ENCODE data around the gene CDCA7.
"Not testable (repeated sequence)": the region's sequence is repeated elsewhere in the genome, so short reads cannot be mapped to it uniquely, and the experiment has no call there.

CDCA7 gene

DNA sequence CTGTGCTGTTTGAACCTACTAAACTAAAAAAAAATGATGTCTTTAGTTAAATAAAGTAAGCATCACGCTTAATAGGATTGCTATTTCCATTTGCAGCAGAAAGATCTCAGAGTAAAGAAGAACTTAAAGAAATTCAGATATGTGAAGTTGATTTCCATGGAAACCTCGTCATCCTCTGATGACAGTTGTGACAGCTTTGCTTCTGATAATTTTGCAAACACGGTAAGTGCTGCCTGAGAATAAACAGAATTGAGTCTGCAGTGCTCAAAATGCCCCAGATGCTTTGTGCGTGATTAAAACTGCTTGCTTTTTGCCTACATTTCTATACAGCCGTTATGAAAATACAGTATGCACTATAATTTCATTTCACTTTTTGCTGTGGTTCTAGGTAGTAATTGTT, 3.9 kb downstream of the CDCA7 start:
- no peak for DNase-seq (ENCODE audit: low read depth)

DNA sequence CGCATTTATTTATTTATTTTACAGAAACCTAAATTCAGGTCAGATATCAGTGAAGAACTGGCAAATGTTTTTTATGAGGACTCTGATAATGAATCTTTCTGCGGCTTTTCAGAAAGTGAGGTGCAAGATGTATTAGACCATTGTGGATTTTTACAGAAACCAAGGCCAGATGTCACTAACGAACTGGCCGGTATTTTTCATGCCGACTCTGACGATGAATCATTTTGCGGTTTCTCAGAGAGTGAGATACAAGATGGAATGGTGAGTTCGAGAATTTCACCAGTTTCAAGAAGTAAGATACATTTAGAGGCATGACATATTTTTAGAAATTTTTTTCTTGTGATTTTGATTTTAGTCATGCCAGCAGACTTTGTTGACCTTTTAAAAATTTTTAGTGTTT, 4.6 kb downstream of the CDCA7 start:
- no peak for DNase-seq (ENCODE audit: low read depth)

DNA sequence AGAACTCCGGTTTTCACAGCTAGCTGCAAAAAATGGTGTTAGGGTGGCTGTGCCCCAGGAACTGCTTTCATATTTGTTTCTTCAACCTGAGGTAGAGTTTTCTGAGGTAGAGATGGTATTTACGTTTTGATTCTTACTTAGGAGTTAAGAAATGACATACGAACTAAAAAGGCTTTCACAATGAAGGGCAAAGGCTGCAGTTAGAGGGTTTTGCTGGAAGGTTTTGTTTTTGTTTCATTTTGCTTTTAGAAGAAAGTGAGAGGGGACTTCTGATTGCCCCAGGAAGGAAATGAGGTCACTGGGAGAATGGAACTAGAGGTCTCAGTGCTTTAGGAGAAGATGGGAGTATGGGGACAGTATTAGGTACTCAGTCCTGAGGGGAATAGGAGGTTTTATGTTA, 15.5 kb downstream of the CDCA7 start:
- DNase-seq (ENCODE audit: low read depth): no peak

DNA sequence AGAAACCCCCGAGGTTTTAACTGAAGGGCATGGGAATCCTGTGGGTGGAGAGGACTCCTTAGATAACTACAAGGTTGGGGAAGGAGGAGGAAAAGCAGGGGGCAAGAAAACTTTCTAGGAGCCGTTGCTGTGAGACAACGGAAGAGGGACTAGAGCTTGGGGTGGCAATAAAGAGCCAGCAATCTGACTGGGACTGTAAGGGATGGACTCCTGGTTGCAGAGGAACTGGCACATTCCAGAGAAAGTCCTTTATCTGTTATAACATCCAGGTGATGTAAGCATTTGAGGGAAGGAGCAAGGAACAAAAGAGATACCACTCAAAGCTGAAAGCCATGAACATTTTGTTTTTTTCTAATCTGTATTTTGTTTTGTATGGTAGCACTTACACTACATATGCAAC, 16.4 kb downstream of the CDCA7 start:
- DNase-seq (ENCODE audit: low read depth): no peak

DNA sequence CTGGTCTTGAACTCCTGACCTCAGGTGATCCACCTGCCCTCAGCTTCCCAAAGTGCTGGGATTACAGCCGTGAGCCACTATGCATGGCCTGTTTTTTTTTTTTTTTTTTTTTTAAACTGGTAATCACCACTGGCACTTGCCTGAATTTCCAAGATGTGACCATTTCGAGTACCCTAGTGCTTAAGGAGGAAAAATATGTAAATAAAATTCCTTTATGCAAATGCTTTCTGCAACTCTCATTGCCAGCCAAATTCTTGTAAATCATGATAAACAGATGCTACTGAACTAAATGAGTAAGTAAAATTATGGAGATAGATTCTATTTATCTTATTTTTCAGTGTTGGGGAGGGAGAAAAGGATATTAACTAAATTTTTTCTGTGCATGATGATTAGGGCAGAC, 18.6 kb downstream of the CDCA7 start:
- DNase-seq (ENCODE audit: low read depth): no peak

DNA sequence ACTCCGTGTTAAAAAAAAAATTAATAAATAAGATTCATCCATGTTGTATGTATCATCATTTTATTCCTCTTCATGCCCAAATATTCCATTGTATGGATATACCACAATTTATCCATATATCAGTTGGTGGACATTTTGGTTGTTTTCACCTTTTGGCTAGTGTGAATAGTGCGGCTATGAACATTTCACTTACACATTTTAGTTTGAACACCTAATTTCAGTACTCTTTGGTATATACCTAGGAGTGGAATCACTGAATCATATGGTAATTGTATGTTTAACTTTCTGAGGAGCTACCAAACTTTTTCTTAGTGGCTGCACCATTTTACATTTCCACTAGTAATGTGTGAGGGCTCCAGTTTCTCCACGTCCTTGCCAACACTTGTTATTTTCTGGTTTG, 20.0 kb downstream of the CDCA7 start:
- no peak for DNase-seq (ENCODE audit: low read depth)

DNA sequence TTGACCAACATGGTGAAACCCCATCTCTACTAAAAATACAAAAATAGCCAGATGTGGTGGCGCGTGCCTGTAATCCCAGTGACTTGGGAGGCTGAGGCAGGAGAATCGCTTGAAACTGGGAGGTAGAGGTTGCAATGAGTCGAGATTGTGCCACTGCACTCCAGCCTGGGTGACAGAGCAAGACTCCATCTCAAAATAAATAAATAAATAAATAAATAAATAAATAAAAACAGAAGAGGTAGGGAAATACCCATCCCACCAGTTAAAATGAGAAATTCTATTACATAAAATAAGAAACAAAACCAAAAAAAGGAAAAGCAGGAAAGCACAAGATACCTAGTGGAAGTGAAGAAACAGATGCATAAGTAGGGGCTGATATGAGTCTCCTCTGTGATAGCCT, 30.9 kb downstream of the CDCA7 start:
- not testable (repeated sequence) for DNase-seq (ENCODE audit: low read depth)

DNA sequence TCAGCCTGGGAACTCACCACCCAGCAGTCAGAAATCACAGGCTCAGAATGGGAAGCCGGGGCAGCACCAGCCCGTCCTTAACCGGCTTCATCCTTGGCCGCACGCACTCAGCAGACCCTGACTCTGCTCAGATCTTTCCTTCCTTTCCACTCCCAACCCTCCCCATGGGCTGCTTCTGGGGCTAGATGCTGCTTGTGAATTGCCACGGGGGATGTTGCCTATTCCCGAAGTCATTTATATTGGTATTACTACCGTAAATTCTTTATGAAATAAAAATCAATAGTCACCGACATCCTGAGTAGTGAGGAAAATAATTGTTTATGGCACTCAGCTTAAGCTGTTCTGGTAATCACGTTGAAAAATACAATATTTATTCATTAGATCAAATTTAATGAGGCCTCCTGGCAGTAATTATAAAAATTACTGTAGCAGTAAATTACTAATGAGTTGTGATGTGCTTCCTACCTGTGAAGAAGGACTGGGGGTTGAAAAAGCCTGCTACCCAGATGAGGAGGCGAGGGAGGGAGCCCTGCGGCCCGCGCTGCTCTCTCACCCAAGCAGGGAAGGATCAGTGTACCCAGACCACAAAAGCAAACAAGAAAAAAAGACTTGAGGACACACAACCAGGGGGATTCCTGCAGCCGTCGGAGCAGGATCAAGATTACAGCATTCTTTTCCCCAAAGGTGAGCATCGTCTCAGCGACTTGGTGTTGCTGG, 31.5 kb downstream of the CDCA7 start:
- DNase-seq (ENCODE audit: low read depth): no peak

DNA sequence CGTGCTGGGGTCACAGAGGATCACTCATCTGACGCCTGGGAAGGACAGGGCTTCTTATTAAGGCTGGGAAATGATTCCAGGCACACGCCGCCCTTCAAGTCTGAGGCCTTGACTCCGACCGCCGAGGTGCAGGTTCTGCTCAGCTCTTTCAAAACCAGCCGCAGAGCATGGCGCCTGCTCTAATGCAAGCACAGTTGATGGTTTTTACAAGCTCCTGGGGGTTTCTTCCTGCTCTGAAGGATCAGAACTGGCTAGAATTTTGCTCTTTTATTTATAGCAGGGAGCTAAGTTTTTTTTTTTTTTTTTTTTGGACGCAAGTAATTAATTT, 32.0 kb downstream of the CDCA7 start:
- DNase-seq (ENCODE audit: low read depth): no peak

DNA sequence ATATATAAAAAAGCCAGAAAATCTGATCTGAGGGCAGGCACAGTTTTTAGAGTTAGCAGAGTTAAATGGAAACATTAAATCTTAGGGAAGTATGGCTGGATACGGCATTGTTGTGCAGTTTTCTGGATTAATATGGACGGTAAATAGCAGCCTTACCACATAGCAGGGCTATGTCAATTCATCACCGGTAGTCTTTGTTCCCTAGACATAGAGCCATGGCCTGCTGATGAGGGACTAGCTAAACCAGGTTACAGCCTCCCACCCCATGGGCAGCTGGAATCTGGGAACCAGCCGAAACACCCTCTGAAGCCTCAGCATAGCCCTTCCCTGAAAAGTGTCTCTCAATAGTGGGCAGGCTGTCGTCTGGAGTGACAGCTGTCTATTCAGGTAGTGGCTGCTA, 32.4 kb downstream of the CDCA7 start:
- DNase-seq (ENCODE audit: low read depth): no peak

DNA sequence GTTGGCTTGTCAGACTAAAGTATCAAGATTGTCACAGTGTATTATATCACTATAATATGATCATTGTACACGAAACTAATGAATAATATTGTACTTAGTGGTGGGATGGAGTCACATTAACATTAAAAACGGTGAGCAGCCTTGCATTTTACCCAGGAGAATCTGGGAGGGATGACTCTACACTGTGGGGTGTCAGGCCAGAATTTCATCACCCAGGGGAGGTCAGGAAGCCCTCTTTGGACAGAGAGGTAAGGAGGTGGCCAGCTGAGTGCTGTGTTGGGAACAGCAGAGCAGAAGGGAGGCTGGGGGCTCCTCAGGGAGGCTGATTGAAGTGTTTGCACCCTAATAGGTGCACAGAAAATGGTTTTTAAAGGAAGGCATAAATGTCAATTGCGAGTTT, 33.0 kb downstream of the CDCA7 start:
- DNase-seq (ENCODE audit: low read depth): no peak

DNA sequence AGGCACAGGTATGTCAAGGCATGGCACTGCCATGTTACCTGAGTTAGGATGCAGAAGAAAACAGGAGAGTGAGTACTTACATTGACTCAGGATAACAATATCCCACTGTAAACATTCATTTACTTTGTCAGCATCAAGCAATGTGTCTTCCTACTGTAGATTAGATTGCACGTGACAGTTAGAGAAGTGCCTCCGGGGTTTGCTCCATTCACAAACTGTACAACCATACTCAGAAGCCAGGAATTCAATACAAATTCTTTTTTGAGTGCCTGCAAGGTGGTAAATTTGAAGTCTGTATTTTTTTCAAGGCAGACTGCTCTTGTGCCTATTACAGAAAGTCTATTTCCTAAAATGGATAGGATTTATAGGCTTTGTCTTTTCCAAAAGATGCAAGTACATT, 34.1 kb downstream of the CDCA7 start:
- DNase-seq (ENCODE audit: low read depth): no peak

DNA sequence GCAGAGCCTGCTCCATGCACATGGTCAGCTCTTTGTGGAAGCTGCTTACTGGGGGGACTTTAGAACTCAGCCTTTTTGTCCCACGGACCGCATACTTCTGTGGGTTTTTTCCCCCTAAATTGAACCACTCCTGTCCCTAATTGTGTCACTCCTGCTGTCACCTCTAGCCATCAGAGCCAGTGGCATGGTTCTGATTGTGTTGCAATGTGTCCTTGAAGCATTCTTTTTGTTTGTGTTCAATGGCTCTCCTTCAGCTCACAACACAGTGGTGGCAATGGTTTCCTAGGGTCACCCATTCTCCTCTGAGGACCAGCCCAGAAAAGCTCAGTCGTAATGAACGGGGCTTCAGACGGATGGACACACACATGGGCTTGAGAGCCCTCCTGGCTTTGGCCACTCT, 35.4 kb downstream of the CDCA7 start:
- DNase-seq (ENCODE audit: low read depth): no peak

DNA sequence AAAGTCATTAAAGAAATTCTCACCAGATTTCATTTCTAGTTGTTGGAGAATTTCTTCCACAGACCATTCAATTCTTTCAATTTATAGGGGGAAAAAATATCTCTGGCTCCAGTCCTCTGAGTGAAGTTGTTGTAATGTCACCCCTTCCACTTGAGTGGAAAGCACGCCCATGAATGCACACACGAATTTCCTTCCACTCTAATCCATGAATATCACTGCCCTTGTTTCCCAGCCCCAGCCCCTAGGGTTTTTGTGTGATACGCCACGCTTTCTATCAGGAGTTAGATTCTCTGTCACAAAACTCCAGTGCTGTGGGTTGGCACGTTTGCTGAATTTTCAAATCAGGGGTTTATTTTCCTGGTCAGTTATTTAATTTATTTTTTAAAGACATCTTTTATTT, 38.1 kb downstream of the CDCA7 start:
- no peak for DNase-seq (ENCODE audit: low read depth)

DNA sequence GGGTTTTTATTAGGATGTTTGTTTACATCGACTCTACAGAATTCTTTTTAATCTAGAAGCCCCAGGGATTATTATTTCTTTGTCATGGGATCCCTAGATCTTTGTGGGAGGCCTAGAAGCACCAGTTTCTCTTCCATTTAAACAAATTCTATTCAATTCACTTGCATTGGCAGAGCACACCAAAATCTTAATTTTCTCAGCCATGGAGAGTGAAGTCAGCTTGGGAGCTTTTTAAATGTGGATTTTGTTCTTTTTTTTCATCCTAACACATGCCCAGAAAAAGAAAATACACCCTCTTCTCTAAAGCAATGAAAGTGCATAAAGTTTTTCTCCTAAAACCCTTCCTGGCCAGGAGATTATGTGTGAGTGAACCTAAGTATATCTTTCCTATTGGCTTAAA, 38.5 kb downstream of the CDCA7 start:
- DNase-seq (ENCODE audit: low read depth): no peak

DNA sequence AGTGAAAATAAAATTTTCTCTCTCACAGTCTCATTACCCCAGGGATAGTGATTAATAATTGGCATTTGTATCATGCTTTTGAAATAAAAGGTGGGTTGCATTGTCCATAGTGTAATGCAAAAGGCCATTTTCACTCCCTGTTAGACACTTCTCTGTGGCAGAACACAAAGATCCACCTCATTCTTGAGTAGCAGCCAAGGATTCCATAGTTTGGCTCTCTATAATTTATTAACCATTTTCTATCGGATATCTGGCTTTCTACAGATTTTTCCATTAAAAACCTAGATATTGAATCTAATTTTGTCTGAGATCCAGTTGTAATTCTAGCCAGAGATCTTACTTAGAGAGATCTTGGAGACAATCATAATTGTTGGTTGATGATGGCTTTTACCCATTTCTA, 39.0 kb downstream of the CDCA7 start:
- no peak for DNase-seq (ENCODE audit: low read depth)

DNA sequence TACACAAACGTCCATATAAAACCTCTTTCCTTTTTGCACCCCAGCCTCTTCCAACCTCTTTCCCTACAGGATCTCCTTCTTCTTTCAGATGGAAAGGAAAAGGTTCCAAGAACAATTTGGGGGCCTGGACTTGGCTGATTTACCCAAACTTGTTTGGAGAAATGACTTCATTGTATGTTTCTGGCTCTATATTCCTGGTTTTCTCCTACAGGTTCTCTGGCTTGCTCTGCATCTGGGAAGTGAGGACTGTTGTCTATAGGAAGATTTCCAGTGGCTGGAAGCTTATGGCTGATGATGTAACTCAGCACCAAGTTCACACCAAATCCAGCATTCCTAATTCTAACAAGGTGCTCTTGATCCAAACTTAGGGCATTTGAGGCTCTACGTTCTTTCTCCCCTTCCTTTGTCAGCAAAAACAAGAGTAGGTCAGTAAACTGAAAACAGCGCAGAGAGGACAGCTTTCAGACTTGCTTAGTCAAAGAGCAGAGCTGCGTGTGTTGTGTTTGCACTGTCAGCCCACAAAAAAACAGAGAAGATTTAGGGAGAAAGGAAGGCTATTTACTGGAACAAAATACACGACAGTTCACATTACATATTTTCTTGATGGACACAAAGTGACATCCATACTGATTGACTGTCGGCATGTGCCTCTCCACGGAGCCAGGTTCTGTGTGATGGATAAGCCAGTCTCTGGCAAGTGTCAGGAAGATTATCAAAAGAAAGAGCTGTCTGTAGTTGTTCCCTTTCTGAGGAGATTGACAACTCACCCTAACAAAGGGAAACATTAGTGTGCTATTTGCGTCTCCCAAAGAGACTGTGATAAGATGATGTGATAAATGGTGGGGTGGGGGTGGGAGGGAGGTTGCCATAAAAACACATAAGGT, 39.7 kb downstream of the CDCA7 start:
- DNase-seq (ENCODE audit: low read depth): no peak

DNA sequence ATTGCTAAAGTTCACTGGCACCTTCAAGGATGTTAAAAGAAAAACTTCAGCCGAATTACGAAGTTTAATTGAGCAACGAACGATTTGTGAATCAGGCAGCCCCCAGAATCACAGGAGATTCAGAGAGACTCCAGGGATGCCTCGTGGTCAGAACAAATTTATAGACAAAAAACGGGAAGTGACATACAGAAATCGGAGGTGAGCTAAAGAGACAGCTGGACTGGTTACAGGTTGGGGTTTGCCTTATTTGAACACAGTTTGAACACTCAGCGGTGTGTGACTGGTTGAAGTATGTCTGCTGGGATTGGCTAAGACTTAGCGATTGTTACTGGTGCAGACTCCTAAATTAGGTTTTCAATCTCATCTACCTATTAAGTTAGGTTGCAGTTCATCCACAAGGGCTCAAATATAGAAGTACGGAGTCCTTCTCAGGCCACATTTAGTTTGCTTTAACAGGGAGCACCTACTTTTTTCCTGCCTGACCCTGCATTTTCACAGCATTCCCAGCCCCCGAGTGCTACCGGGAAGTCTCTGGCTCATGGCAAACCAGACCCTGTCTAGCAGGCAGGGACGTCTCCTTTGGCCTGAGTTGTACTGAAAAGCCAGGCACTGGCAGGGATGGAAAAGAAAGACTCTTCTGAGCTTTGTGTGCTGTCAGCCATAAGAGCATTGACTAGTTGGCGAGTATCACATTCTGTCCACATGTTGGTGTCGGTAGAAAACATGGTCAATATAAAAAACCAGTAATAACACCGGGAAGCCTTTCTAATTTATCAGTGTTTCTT, 41.1 kb downstream of the CDCA7 start:
- DNase-seq (ENCODE audit: low read depth): no peak

DNA sequence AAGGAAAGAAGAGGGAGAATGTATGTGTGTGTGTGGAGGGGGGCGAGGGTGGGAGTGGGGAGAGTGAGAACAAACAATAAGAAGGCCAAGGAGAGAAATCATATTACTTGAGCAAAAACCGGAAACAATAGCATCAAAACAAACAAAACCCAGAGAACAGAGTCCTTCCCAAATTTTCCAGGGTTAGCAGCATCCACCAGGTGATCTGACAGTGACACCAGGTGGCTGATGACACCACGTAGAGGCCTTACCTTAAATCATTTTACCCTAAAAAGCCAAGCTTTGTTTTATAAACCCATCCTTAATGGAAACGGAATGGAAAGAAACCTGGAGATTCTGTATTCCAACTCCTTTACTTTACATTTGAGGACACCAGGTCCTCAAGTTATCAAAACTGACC, 42.9 kb downstream of the CDCA7 start:
- DNase-seq (ENCODE audit: low read depth): no peak

DNA sequence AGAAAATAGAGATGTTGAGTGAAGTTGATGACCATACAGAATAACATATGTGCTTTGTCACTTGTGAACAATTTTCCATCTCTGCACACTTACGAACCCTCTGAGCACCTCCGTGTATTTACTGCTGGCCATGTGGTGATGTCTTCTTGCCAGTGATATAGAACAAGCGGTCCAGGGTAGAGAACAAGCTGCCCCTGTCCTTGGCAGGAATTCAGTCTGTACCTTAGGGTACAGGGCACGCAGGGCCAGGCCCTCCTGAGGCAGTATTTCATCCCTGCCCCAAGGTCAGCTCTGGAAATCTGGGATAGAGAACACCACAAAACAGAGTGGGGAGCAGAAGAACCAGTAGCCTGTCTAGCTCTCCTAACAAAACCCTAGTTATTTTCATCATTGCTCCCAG, 44.6 kb downstream of the CDCA7 start:
- no peak for DNase-seq (ENCODE audit: low read depth)

DNA sequence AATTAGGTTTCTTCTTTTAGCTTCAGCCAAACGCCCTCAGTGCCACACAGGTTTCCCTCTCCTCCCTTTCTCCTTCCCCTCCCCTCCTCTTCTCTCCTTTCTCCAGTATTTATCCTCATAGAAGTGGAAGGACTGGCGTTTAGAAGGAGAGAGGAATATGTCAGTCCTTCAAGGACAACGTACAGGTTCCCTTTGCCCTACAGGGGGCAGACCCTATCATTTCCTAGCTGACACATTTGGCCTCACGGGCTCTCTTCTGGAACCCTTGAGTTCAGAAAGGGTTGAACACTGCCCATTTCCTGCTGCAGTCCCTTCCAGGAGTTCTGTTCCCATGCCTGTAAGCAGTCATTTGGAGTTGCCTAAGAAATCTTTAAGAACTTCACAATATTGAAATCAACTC, 46.1 kb downstream of the CDCA7 start:
- no peak for DNase-seq (ENCODE audit: low read depth)

DNA sequence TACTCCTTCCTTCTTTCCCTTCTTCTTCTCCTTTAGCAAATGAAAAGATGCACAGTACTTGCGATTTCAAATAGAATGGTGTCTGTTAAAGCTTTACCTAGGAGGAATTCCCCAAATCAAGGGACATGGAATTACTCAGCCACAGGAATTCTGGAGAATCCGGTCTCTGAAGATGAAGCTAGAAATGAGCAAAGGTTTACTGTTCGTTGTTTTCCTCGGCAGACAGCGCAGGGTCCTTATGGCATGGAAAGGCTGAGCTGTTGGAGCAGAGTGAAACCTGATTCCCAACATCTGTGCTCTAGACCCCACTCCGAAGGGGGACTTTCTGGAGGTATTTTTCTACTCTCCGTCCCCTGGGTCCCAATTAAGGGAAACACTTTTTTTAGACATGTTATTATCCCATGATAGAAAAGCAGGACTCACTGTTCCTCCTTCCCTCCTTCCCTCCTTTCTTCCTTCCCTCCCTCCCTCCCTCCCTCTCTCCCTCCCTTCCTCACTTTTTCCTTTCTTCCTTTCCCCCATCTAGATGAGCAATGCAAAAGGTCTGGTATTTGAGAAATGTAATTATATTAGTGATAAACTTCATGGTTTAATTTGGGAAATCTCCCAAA, 47.1 kb downstream of the CDCA7 start:
- no peak for DNase-seq (ENCODE audit: low read depth)

Measured in stimulated activated CD4-positive, alpha-beta T cell treated with anti-CD3 and anti-CD28 coated beads, Interleukin-2, amount 100 ng/mL, for 4 hours (primary cell).